Fibroblast of mammary gland (primary cell): ENCODE measurements around the gene ETNK2.

Experiments
- DNase-seq: peaks from one replicate; pipeline ENCODE4 v3.0.0-alpha.2; 2010; ENCODE audit warnings: low read depth
- H3K4me3 ChIP-seq: 2 replicates; pipeline ENCODE4 v1.5.1; 2011; ENCODE audit warnings: low read depth, mild to moderate bottlenecking, low read length, moderate library complexity; ENCODE audit not compliant: control insufficient read depth
- CTCF ChIP-seq: conservative IDR thresholded peaks from 2 replicates; pipeline ENCODE4 v1.5.1; 2011; ENCODE audit warnings: low read depth, low read length, inconsistent platforms; ENCODE audit not compliant: control insufficient read depth, insufficient read depth

The ETNK2 gene

GRCh38 chr1:204147406-204148383, 4.1 kb downstream of the ETNK2 start:
- DNase-seq = no peak
- no peak for TF ChIP-seq CTCF
- no peak overlapping the region for H3K4me3 ChIP-seq

- TF ChIP-seq CTCF = no peak
- no peak overlapping the region for H3K4me3 ChIP-seq
- DNase-seq = no peak
These were observed 4.9 kb downstream of the ETNK2 start for GRCh38 chr1:204146965-204147364.

GRCh38 chr1:204146309-204146708, 5.5 kb downstream of the ETNK2 start:
- DNase-seq = no peak
- no peak overlapping the region for H3K4me3 ChIP-seq
- TF ChIP-seq CTCF = no peak

- no peak for TF ChIP-seq CTCF
- H3K4me3 ChIP-seq = no peak overlapping the region
These were observed 6.8 kb downstream of the ETNK2 start for GRCh38 chr1:204145033-204145504.

GRCh38 chr1:204143276-204144041, 8.4 kb downstream of the ETNK2 start:
- H3K4me3 ChIP-seq = no peak overlapping the region
- no peak for DNase-seq
- TF ChIP-seq CTCF = no peak

More at GRCh38 chr1:204145033-204145504, 6.8 kb downstream of the ETNK2 start:
- DNase-seq = no peak

GRCh38 chr1:204142032-204142974, 9.5 kb downstream of the ETNK2 start:
- no peak for DNase-seq
- H3K4me3 ChIP-seq = no peak overlapping the region
- TF ChIP-seq CTCF = no peak
